Measurements from ENCODE around the gene RNF223. TPM values are rescaled to one million over a fixed set of nuclear protein-coding genes. Genes with fewer than 3 reads are reported as not detected.

Gene RNF223
- total and polyA plus RNA-seq, 2 experiments from 2014 or later = not detected

DNA sequence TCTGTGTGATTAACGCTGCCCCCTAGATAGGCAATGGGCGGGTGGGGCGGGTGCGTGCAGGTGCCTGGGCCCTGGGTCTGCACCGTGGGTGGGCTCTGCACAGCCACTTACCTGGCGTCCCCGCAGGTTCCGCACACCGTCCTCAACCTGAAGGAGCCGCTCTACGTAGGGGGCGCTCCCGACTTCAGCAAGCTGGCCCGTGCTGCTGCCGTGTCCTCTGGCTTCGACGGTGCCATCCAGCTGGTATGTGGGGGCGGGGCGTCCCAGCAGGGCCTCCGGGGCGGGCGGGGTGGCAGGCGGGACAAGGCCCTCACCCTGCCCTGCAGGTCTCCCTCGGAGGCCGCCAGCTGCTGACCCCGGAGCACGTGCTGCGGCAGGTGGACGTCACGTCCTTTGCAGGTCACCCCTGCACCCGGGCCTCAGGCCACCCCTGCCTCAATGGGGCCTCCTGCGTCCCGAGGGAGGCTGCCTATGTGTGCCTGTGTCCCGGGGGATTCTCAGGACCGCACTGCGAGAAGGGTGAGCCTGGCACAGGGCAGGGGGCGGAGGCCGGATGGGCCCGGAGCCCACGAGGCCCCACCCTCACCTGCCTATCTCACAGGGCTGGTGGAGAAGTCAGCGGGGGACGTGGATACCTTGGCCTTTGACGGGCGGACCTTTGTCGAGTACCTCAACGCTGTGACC lies 22.8 kb downstream of the RNF223 start:
- H3K9me3 ChIP-seq (ENCODE audit: low read depth) = no peaks in the 10 kb centered on the region
- no peaks in the 10 kb centered on the region for H3K4me1 ChIP-seq (ENCODE audit: insufficient read depth)
- no peak for DNase-seq
- no peaks in the 10 kb centered on the region for H3K9me2 ChIP-seq (ENCODE audit: insufficient read depth)
- no peaks in the 10 kb centered on the region for H3K27me3 ChIP-seq (replicated peaks; ENCODE audit: insufficient read depth)
- H3K4me3 ChIP-seq = no peak overlapping the region
- H3K4me2 ChIP-seq (ENCODE audit: unreplicated experiment) = no peak overlapping the region
- no peaks in the 10 kb centered on the region for H3F3A ChIP-seq (ENCODE audit: insufficient read depth)
- H3K9ac ChIP-seq = no peak overlapping the region
- no peaks in the 10 kb centered on the region for H3K36me3 ChIP-seq (ENCODE audit: low read depth)
- 83 to 85% methylated on average over 25 to 43 of the region's 46 CpGs for WGBS, 2 experiments (ENCODE audit: low coverage in 1 of 2, low lambda C conversion rate in 2 of 2, missing lambda C conversion rate in 2 of 2)
- in situ Hi-C loops (cut with MboI) = no loop called here
- no peak overlapping the region for H2AFZ ChIP-seq
- H3K79me2 ChIP-seq (ENCODE audit: insufficient read depth) = no peaks in the 10 kb centered on the region
- H4K20me1 ChIP-seq (ENCODE audit: insufficient read depth) = no peaks in the 10 kb centered on the region
- H3K27ac ChIP-seq = no peak overlapping the region
- no peak for TF ChIP-seq EZH2phosphoT487 (IDR thresholded peaks at IDR 0.05; ENCODE audit: insufficient read depth, low read depth)
- no peak for TF ChIP-seq EZH2 (IDR thresholded peaks at IDR 0.05; ENCODE audit: insufficient read depth, poor library complexity, severe bottlenecking)

DNA sequence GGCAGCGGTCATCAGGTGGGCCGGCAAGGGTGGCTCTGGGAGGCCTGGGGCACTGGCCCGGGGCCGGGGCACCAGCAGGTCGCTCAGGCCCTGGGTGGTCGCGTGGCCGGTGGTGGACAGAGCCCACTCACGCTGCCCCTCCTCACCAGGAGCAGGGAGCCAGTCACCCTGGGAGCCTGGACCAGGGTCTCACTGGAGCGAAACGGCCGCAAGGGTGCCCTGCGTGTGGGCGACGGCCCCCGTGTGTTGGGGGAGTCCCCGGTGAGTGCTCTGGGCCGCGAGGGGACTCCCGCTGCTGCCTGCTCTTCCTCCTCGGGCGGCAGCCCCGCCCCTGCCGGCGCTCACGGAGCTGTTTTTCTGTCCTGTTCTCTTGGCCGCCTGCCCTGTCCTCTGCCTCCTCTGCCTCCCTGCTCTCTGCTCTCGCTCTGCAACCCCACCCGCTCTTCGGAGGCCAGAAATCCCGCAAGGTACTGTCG lies 23.5 kb downstream of the RNF223 start:
- Histone ChIP-seq H3K9ac (no peak overlapping the region), H3K4me2 (ENCODE audit: unreplicated experiment) (no peak overlapping the region), H3K79me2 (ENCODE audit: insufficient read depth) (no peaks in the 10 kb centered on the region), H3K9me2 (ENCODE audit: insufficient read depth) (no peaks in the 10 kb centered on the region), H3K9me3 (ENCODE audit: low read depth) (no peaks in the 10 kb centered on the region), H3K27me3 (replicated peaks; ENCODE audit: insufficient read depth) (no peaks in the 10 kb centered on the region), H3K27ac (no peak overlapping the region), H4K20me1 (ENCODE audit: insufficient read depth) (no peaks in the 10 kb centered on the region), H3K4me3 (no peak overlapping the region), H3K4me1 (ENCODE audit: insufficient read depth) (no peaks in the 10 kb centered on the region), H3F3A (ENCODE audit: insufficient read depth) (no peaks in the 10 kb centered on the region), H2AFZ (no peak overlapping the region), H3K36me3 (ENCODE audit: low read depth) (no peaks in the 10 kb centered on the region)
- DNase-seq = no peak
- no peak for TF ChIP-seq EZH2phosphoT487 (IDR thresholded peaks at IDR 0.05; ENCODE audit: insufficient read depth, low read depth)
- no peak for TF ChIP-seq EZH2 (IDR thresholded peaks at IDR 0.05; ENCODE audit: insufficient read depth, poor library complexity, severe bottlenecking)
- WGBS, 2 experiments (ENCODE audit: low coverage in 1 of 2, low lambda C conversion rate in 2 of 2, missing lambda C conversion rate in 2 of 2) = 78% methylated on average over 19 to 32 of the region's 32 CpGs
- in situ Hi-C loops (cut with MboI) = no loop called here

DNA sequence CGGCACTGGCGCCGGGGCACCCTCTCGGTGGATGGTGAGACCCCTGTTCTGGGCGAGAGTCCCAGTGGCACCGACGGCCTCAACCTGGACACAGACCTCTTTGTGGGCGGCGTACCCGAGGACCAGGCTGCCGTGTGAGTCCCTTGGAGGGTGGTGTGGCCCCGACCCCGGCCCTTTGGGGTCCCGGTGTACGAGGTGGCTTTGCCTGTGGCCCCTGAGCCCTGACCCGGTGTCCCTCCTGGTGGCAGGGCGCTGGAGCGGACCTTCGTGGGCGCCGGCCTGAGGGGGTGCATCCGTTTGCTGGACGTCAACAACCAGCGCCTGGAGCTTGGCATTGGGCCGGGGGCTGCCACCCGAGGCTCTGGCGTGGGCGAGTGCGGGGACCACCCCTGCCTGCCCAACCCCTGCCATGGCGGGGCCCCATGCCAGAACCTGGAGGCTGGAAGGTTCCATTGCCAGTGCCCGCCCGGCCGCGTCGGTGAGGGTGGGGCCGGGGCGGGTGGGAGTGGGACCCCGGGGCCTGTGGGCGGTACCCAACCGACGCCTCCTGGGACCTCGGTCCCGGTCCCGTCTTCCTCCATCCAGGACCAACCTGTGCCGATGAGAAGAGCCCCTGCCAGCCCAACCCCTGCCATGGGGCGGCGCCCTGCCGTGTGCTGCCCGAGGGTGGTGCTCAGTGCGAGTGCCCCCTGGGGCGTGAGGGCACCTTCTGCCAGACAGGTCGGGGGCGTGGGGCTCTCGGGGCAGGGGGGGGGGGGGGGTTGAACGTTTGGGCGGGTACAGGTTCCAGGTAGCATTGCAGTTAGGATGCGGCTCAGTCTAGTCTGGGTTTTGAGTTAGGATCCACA lies 24.6 kb downstream of the RNF223 start:
- Histone ChIP-seq H3K36me3 (ENCODE audit: low read depth) (no peaks in the 10 kb centered on the region), H4K20me1 (ENCODE audit: insufficient read depth) (no peaks in the 10 kb centered on the region), H3K9ac (no peak overlapping the region), H3K9me3 (ENCODE audit: low read depth) (no peaks in the 10 kb centered on the region), H3K4me3 (no peak overlapping the region), H3K9me2 (ENCODE audit: insufficient read depth) (no peaks in the 10 kb centered on the region), H3K79me2 (ENCODE audit: insufficient read depth) (no peaks in the 10 kb centered on the region), H3F3A (ENCODE audit: insufficient read depth) (no peaks in the 10 kb centered on the region), H3K27ac (no peak overlapping the region), H2AFZ (no peak overlapping the region), H3K4me2 (ENCODE audit: unreplicated experiment) (no peak overlapping the region), H3K4me1 (ENCODE audit: insufficient read depth) (no peaks in the 10 kb centered on the region), H3K27me3 (replicated peaks; ENCODE audit: insufficient read depth) (no peaks in the 10 kb centered on the region)
- DNase-seq = no peak
- TF ChIP-seq EZH2phosphoT487 (IDR thresholded peaks at IDR 0.05; ENCODE audit: insufficient read depth, low read depth) (no peak), EZH2 (IDR thresholded peaks at IDR 0.05; ENCODE audit: insufficient read depth, poor library complexity, severe bottlenecking) (no peak)
- in situ Hi-C loops (cut with MboI) = no loop called here
- 90 to 96% methylated on average over 30 to 55 of the region's 57 CpGs for WGBS, 2 experiments (ENCODE audit: low coverage in 1 of 2, low lambda C conversion rate in 2 of 2, missing lambda C conversion rate in 2 of 2)

DNA sequence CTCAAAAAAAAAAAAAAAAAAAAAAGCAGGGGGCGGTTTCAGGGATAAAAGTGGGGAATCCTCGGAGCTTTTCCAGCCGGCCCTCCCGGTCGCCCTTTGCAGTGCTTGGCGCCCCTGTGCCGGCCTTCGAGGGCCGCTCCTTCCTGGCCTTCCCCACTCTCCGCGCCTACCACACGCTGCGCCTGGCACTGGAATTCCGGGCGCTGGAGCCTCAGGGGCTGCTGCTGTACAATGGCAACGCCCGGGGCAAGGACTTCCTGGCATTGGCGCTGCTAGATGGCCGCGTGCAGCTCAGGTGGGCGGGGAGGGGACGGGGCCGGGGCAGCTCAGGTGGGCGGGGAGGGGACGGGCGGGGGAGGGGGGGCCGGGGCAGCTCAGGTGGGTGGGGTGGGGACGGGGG lies 25.3 kb downstream of the RNF223 start:
- Histone ChIP-seq H3F3A (ENCODE audit: insufficient read depth) (no peaks in the 10 kb centered on the region), H3K9me3 (ENCODE audit: low read depth) (no peaks in the 10 kb centered on the region), H3K27me3 (replicated peaks; ENCODE audit: insufficient read depth) (no peaks in the 10 kb centered on the region), H3K27ac (no peak overlapping the region), H3K4me3 (no peak overlapping the region), H3K4me1 (ENCODE audit: insufficient read depth) (no peaks in the 10 kb centered on the region), H3K4me2 (ENCODE audit: unreplicated experiment) (no peak overlapping the region), H3K79me2 (ENCODE audit: insufficient read depth) (no peaks in the 10 kb centered on the region), H3K36me3 (ENCODE audit: low read depth) (no peaks in the 10 kb centered on the region), H4K20me1 (ENCODE audit: insufficient read depth) (no peaks in the 10 kb centered on the region), H3K9ac (no peak overlapping the region), H3K9me2 (ENCODE audit: insufficient read depth) (no peaks in the 10 kb centered on the region), H2AFZ (no peak overlapping the region)
- TF ChIP-seq EZH2 (IDR thresholded peaks at IDR 0.05; ENCODE audit: insufficient read depth, poor library complexity, severe bottlenecking) (no peak), EZH2phosphoT487 (IDR thresholded peaks at IDR 0.05; ENCODE audit: insufficient read depth, low read depth) (no peak)
- WGBS, 2 experiments (ENCODE audit: low coverage in 1 of 2, low lambda C conversion rate in 2 of 2, missing lambda C conversion rate in 2 of 2) = 81 to 88% methylated on average over 12 to 27 of the region's 28 CpGs
- in situ Hi-C loops (cut with MboI) = no loop called here
- DNase-seq = no peak
